Measurements from ENCODE around the gene IPO5. TPM values are rescaled to one million over a fixed set of nuclear protein-coding genes. Genes with fewer than 3 reads are reported as not detected.

The IPO5 gene
- total RNA-seq, 1 experiment from 2014 or later = 342 TPM

DNA sequence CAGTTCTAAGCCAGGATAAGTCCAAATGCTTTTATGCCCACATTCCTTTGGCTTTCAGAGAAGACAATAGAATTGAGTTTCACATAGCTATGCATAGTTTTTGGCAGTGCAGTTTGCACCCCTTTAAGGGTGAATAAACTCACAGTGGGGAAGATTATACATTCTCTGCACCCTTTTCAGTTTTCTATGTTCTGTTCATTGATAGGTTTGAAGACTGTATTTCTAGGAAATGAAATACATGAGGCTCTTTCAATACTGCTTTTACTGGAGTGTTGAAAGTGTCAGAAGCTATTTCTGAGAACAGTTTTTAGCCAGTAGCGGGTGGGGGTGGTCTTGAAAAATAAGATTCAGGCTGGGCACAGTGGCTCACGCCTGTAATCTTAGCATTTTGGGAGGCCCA, 46.2 kb downstream of the IPO5 start:
- no peak overlapping the region for H4K8ac ChIP-seq (replicated peaks; ENCODE audit: insufficient read length, low read depth, low read length)
- no peak overlapping the region for H3K23ac ChIP-seq (ENCODE audit: insufficient read length, low read depth, low read length)
- H2AK5ac ChIP-seq (ENCODE audit: insufficient read length, low read length) = no peak overlapping the region
- H4K20me1 ChIP-seq (ENCODE audit: control insufficient read depth, insufficient read depth, insufficient read length) = no peaks in the 10 kb centered on the region
- no peaks in the 10 kb centered on the region for H3K4me1 Mint-ChIP-seq
- no peak overlapping the region for H4K5ac ChIP-seq (ENCODE audit: insufficient read length, low read depth, low read length)
- H2BK120ac ChIP-seq (ENCODE audit: low read depth, low read length, poor library complexity, severe bottlenecking) = no peak overlapping the region
- no peak overlapping the region for H2BK12ac ChIP-seq (ENCODE audit: insufficient read length, low read depth, low read length)
- no CpG with 5 or more reads among the region's 2 CpGs for WGBS (ENCODE audit: extremely low coverage, insufficient read length, low lambda C conversion rate)
- H3K27me3 ChIP-seq (ENCODE audit: insufficient read depth, low read length) = no peaks in the 10 kb centered on the region
- H3T11ph ChIP-seq (ENCODE audit: low read length) = no peak overlapping the region
- no peak overlapping the region for H2BK20ac ChIP-seq (ENCODE audit: low read depth, low read length, poor library complexity, severe bottlenecking)
- no peak overlapping the region for H3K9ac ChIP-seq (ENCODE audit: extremely low read depth, insufficient read length, low read length)
- H4K91ac ChIP-seq (ENCODE audit: insufficient read length, low read depth, low read length) = no peak overlapping the region
- H3K27me3 Mint-ChIP-seq (ENCODE audit: low read depth) = no peaks in the 10 kb centered on the region
- no peak for DNase-seq
- peaks cover 73 to 96% (median 95%) of the 10 kb centered on the region in 3 experiments for H3K36me3 Mint-ChIP-seq (ENCODE audit: insufficient read depth in 1 of 3, low read depth in 3 of 3)
- H3K56ac ChIP-seq (ENCODE audit: insufficient read length, low read depth, low read length) = no peak overlapping the region
- no peak overlapping the region for H3K4me3 Mint-ChIP-seq
- H3K4me2 ChIP-seq (ENCODE audit: insufficient read depth, insufficient read length, low read length) = no peak overlapping the region
- H3K4ac ChIP-seq (ENCODE audit: low read depth, low read length) = no peak overlapping the region
- no peaks in the 10 kb centered on the region for H3K9me3 Mint-ChIP-seq
- no peak overlapping the region for H2BK15ac ChIP-seq (ENCODE audit: low read depth, low read length)
- no peak overlapping the region for H3K14ac ChIP-seq (ENCODE audit: insufficient read depth, low read length)
- no peak overlapping the region for H3K27ac Mint-ChIP-seq
- H3K27ac ChIP-seq (ENCODE audit: insufficient read length, low read depth, low read length) = no peak overlapping the region
- no peaks in the 10 kb centered on the region for H3K23me2 ChIP-seq (ENCODE audit: insufficient read length, low read depth, low read length, poor library complexity, severe bottlenecking)
- TF ChIP-seq, protein P1, sequence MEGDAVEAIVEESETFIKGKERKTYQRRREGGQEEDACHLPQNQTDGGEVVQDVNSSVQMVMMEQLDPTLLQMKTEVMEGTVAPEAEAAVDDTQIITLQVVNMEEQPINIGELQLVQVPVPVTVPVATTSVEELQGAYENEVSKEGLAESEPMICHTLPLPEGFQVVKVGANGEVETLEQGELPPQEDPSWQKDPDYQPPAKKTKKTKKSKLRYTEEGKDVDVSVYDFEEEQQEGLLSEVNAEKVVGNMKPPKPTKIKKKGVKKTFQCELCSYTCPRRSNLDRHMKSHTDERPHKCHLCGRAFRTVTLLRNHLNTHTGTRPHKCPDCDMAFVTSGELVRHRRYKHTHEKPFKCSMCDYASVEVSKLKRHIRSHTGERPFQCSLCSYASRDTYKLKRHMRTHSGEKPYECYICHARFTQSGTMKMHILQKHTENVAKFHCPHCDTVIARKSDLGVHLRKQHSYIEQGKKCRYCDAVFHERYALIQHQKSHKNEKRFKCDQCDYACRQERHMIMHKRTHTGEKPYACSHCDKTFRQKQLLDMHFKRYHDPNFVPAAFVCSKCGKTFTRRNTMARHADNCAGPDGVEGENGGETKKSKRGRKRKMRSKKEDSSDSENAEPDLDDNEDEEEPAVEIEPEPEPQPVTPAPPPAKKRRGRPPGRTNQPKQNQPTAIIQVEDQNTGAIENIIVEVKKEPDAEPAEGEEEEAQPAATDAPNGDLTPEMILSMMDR (conservative IDR thresholded peaks at IDR 0.05) = no peak
- H3K9me3 ChIP-seq (ENCODE audit: control insufficient read depth, low read depth, low read length) = no peaks in the 10 kb centered on the region
- no peaks in the 10 kb centered on the region for H3K79me2 ChIP-seq (ENCODE audit: insufficient read depth, low read length)
- no peak overlapping the region for H2AFZ ChIP-seq (ENCODE audit: low read length)
- no peaks in the 10 kb centered on the region for H3K4me1 ChIP-seq (ENCODE audit: insufficient read depth, low read length)
- no peak overlapping the region for H3K18ac ChIP-seq (ENCODE audit: insufficient read length, low read depth, low read length)
- H3K79me1 ChIP-seq (ENCODE audit: insufficient read depth, low read depth, low read length, poor library complexity, severe bottlenecking) = no peaks in the 10 kb centered on the region
- no peak overlapping the region for H2BK5ac ChIP-seq (ENCODE audit: insufficient read length, low read length)

Data from H9 (cell line).